Thoracic aorta (tissue), 2 donors: ENCODE results near the gene SYNCRIP. TPM values are rescaled to one million over a fixed set of nuclear protein-coding genes. Genes with fewer than 3 reads are reported as not detected.
"Not testable (repeated sequence)": the region's sequence is repeated elsewhere in the genome, so short reads cannot be mapped to it uniquely, and the experiment has no call there.

ENCODE experiments used
- ATAC-seq: fragments of 150-250 bp; one replicate; pipeline ENCODE4 v1.8.0; 2017; ENCODE audit warnings: low read depth; ENCODE audit not compliant: insufficient number of reproducible peaks, low FRiP score
- DNase-seq: peaks from one replicate; pipeline ENCODE4 v3.0.0-alpha.2; 2020; ENCODE audit warnings: low spot score
- H3K27ac ChIP-seq, 2 donors: fragments of 200-600 bp; sonication (generic); 1 replicate in 1 of 2; 2 replicates in 1 of 2; pipeline ENCODE4 v1.5.1; 2016; ENCODE audit warnings: mild to moderate bottlenecking in 2 of 2, moderate library complexity in 2 of 2
- H3K27me3 ChIP-seq: fragments of 200-600 bp; sonication (generic); replicated peaks from 2 replicates; pipeline ENCODE4 v1.6.0; 2016; ENCODE audit warnings: mild to moderate bottlenecking; ENCODE audit not compliant: insufficient read depth
- H3K36me3 ChIP-seq: fragments of 200-600 bp; sonication (generic); one replicate; pipeline ENCODE4 v1.5.1; 2016
- H3K4me1 ChIP-seq, 2 donors: fragments of 200-600 bp; sonication (generic); 1 replicate in 1 of 2; 2 replicates in 1 of 2; pipeline versions ENCODE4 v1.5.1 to v1.6.0; 2016; ENCODE audit warnings: low read depth in 2 of 2, mild to moderate bottlenecking in 1 of 2; ENCODE audit not compliant: control insufficient read depth in 1 of 2
- H3K4me3 ChIP-seq: fragments of 200-600 bp; sonication (generic); 2 replicates; pipeline ENCODE4 v1.5.1; 2016; ENCODE audit warnings: mild to moderate bottlenecking
- H3K9me3 ChIP-seq: fragments of 200-600 bp; sonication (generic); 2 replicates; pipeline ENCODE4 v1.5.1; 2016
- total RNA-seq, 2 donors: library from RNA; depleted of rRNA; stranded (reverse); fragments of >200 nt; gene quantifications; one replicate each; pipeline versions ENCODE4 v1.1.0 to v1.2.3, GENCODE V29; 2016
- TF ChIP-seq, protein P1 (sequence below): fragments of 200-600 bp; sonication (generic); IDR thresholded peaks from one replicate; pipeline ENCODE4 v1.5.1; 2019; ENCODE audit warnings: antibody characterized with exemption

Gene SYNCRIP
- total RNA-seq, 2 donors from 2014 or later, result 47.7 to 94.2 TPM

DNA sequence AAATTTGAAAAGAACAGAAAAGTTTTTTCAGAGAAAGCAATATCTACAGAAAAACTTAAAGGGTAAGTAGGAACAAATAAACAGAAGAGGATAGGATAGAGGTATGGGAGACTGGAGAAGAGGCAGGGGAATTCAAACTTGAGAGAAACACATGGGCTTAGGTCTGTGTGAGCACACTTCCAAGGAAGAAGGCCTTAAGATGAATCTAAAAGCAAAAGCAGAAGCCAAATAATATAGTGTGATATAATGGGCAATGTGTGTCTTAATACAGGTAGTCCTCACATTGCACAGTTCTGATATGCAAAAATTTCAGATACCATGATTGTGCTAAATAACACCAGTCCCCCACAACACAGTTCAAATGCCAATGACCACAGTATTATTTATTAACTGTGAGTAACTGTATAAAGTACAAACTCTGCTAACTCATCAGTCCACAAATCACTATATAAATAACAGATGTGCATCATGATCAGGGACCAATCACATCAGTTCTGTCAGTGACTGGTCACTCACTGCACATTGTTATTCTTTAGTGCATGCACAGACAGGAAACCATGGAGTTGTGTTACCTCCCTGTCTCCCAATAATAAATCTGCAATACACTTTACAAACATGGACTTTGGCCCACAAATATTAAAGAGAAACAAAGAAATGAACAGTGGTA is 67.6 kb downstream of the SYNCRIP start:
- ATAC-seq (no peak), DNase-seq (no peak)
- no peaks in the 10 kb centered on the region for H3K27me3 ChIP-seq
- H3K27ac ChIP-seq, result no peak overlapping the region
- no peak overlapping the region for H3K4me3 ChIP-seq
- H3K4me1 ChIP-seq, result peaks cover 3 to 10% of the 10 kb centered on the region in 2 donors
- H3K9me3 ChIP-seq, result no peaks in the 10 kb centered on the region
- TF ChIP-seq, protein P1, sequence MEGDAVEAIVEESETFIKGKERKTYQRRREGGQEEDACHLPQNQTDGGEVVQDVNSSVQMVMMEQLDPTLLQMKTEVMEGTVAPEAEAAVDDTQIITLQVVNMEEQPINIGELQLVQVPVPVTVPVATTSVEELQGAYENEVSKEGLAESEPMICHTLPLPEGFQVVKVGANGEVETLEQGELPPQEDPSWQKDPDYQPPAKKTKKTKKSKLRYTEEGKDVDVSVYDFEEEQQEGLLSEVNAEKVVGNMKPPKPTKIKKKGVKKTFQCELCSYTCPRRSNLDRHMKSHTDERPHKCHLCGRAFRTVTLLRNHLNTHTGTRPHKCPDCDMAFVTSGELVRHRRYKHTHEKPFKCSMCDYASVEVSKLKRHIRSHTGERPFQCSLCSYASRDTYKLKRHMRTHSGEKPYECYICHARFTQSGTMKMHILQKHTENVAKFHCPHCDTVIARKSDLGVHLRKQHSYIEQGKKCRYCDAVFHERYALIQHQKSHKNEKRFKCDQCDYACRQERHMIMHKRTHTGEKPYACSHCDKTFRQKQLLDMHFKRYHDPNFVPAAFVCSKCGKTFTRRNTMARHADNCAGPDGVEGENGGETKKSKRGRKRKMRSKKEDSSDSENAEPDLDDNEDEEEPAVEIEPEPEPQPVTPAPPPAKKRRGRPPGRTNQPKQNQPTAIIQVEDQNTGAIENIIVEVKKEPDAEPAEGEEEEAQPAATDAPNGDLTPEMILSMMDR, result no peak
- H3K36me3 ChIP-seq, result no peaks in the 10 kb centered on the region

DNA sequence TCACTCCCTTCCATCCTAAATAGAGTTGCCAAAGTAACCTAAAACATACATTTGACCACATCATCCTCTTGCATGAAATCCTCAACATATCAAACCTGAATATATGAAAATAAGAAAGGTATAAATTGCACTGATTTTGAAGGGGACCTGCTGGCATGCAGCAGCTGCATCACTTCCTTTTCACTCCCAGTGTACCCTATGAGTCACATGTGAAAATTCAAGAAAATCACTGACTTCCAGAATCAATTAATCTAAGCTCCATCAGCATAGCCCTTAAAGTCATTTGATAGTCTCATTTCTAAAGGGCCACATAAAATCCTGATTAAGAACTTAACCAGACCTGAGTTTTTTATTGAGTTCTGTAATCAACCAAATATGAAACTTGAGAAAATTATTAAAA is 73.4 kb downstream of the SYNCRIP start:
- DNase-seq (no peak), ATAC-seq (no peak)
- Histone ChIP-seq H3K4me3 (no peak overlapping the region), H3K27me3 (no peaks in the 10 kb centered on the region), H3K4me1 (no peaks in the 10 kb centered on the region), H3K9me3 (no peaks in the 10 kb centered on the region), H3K27ac (no peak overlapping the region), H3K36me3 (peaks cover 6% of the 10 kb centered on the region)
- TF ChIP-seq, protein P1, result no peak

DNA sequence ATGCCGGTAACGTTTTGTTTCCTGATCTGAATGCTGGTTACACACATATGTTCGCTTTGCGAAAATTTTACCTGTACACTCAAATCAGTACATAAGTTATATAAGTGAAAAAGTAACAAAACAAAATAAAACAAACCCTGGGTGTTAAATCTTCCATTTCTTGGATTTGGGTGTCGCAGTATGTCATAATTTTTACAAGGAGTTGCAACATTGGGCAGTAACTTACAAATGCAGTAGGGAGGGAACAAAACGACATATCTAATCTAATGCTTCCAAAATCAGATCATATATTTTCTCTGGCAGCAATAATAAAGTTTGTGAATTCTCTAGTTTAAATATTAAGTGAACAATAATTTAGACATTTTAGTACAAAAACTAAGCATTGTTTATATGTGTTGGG is 74.3 kb downstream of the SYNCRIP start:
- Histone ChIP-seq H3K27ac (no peak overlapping the region), H3K4me3 (no peak overlapping the region), H3K9me3 (no peaks in the 10 kb centered on the region), H3K36me3 (peaks cover 8% of the 10 kb centered on the region), H3K4me1 (no peaks in the 10 kb centered on the region), H3K27me3 (no peaks in the 10 kb centered on the region)
- DNase-seq, result no peak
- TF ChIP-seq, protein P1, result no peak
- ATAC-seq, result no peak

DNA sequence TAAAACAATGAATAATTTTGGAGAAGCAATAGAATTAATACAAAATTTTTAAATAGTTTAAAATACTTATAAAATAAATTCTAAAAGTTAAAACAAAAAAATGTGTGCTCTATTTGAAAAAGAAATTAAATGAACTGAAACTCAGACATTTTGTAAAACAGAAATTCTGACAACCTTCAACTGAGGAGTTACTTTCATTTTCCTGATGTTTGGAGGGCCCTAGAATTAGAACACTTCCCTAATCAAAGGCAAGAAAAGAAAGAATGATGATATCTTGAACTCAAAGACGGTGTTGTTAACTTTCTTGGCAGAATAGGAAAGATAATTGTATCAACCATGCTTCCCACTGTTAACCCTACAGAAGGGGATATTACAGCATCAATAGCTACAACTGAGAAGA is 77.0 kb downstream of the SYNCRIP start:
- peaks cover 12% of the 10 kb centered on the region for H3K36me3 ChIP-seq
- no peak for DNase-seq
- TF ChIP-seq, protein P1, result no peak
- H3K27me3 ChIP-seq, result no peaks in the 10 kb centered on the region
- no peaks in the 10 kb centered on the region for H3K4me1 ChIP-seq
- H3K4me3 ChIP-seq, result no peak overlapping the region
- H3K27ac ChIP-seq, result no peak overlapping the region
- no peaks in the 10 kb centered on the region for H3K9me3 ChIP-seq
- no peak for ATAC-seq

DNA sequence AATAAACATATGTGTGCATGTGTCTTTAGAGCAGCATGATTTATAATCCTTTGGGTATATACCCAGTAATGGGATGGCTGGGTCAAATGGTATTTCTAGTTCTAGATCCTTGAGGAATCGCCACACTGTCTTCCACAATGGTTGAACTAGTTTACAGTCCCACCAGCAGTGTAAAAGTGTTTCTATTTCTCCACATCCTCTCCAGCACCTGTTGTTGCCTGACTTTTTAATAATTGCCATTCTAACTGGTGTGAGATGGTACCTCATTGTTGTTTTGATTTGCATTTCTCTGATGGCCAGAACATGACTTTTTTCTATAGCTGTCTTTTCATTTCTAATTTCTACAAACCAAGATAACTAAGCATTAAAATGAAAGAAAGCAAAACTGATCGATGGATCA is 78.5 kb downstream of the SYNCRIP start:
- H3K36me3 ChIP-seq, result peaks cover 11% of the 10 kb centered on the region
- H3K4me3 ChIP-seq, ATAC-seq, DNase-seq, H3K9me3 ChIP-seq, H3K27me3 ChIP-seq, H3K4me1 ChIP-seq, H3K27ac ChIP-seq: not testable (repeated sequence)

Other genes with a start within 250 kb of the SYNCRIP start
- 10 to 100 TPM; 47.4 to 57.4 TPM for gene NT5E, start 192.8 kb downstream of the SYNCRIP start, total RNA-seq
- gene SNX14, start 49.0 kb downstream of the SYNCRIP start, total RNA-seq, result 100 to 1,000 TPM in 1 of 2 donors, 10 to 100 TPM in 1; 66.5 to 131 TPM